Measurements from ENCODE around the gene SSBP3. TPM values are rescaled to one million over a fixed set of nuclear protein-coding genes. Genes with fewer than 3 reads are reported as not detected.
"Not testable (repeated sequence)": the region's sequence is repeated elsewhere in the genome, so short reads cannot be mapped to it uniquely, and the experiment has no call there.

Gene SSBP3
- 52.0 TPM for polyA plus RNA-seq (ENCODE audit: insufficient read length)

- DNase-seq (ENCODE audit: low read depth), result peak; percentile 68
These were observed at the start of gene SSBP3 for GRCh38 chr1:54406339-54407153. TSS of gene SSBP3 (minus strand) at chr1:54406394.

DNA sequence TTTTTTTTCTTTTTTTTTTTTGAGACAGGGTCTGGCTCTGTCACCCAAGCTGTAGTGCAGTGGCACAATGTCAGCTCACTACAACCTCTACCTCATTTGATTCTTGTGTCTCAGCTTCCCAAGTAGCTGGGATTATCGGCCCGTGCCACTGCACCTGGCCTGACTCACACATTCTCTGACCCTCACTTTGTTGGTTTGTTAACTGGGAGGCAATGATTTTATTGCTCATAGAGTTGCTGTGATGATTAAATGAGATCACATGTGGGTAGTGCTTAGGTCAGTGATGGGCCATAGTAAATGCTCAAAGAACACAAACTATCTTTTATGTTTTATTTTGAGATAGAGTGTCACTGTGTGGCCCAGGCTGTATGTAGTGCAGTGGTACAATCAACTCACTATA is 47.3 kb upstream of the SSBP3 start:
- no peak for DNase-seq (ENCODE audit: low read depth)

- no peak for DNase-seq (ENCODE audit: low read depth)
These were observed 46.8 kb upstream of the SSBP3 start for GRCh38 chr1:54453022-54453421.

GRCh38 chr1:54449431-54449830 is 43.2 kb upstream of the SSBP3 start:
- not testable (repeated sequence) for DNase-seq (ENCODE audit: low read depth)

- not testable (repeated sequence) for DNase-seq (ENCODE audit: low read depth)
These were observed 42.6 kb upstream of the SSBP3 start for GRCh38 chr1:54448801-54449200.

DNA sequence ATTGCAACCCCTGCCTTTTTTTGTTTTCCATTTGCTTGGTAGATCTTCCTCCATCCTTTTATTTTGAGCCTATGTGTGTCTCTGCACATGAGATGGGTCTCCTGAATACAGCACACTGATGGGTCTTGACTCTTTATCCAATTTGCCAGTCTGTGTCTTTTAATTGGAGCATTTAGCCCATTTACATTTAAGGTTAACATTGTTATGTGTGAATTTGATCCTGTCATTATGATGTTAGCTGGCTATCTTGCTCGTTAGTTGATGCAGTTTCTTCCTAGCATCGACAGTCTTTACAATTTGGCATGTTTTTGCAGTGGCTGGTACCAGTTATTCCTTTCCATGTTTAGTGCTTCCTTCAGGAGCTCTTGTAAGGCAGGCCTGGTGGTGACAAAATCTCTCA is 40.9 kb upstream of the SSBP3 start:
- not testable (repeated sequence) for DNase-seq (ENCODE audit: low read depth)

GRCh38 chr1:54442185-54442584 is 36.0 kb upstream of the SSBP3 start:
- DNase-seq (ENCODE audit: low read depth), result no peak

- DNase-seq (ENCODE audit: low read depth), result no peak
These were observed 33.5 kb upstream of the SSBP3 start for GRCh38 chr1:54439550-54440223.

GRCh38 chr1:54437783-54438182 is 31.6 kb upstream of the SSBP3 start:
- no peak for DNase-seq (ENCODE audit: low read depth)

- DNase-seq (ENCODE audit: low read depth), result no peak
These were observed 30.6 kb upstream of the SSBP3 start for GRCh38 chr1:54436826-54437225.

DNA sequence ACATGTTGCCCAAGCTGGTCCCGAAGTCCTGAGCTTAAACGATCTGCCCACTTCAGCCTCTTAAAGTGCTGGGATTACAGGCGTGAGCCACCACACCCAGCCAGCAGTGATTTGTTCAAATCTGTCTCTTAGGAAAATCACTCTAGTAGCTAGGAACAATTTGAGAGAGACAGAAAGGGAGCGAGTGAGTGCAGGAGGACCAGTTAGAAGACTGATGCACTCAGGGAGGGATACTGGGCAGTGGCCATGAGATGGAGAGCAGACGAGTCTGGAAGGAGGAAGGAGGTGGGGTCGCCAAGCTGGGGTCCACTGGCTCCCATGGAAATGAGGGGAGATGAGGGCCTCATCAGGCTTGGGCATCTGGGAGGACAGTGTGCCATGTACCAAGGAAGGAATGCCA is 23.6 kb upstream of the SSBP3 start:
- no peak for DNase-seq (ENCODE audit: low read depth)

DNA sequence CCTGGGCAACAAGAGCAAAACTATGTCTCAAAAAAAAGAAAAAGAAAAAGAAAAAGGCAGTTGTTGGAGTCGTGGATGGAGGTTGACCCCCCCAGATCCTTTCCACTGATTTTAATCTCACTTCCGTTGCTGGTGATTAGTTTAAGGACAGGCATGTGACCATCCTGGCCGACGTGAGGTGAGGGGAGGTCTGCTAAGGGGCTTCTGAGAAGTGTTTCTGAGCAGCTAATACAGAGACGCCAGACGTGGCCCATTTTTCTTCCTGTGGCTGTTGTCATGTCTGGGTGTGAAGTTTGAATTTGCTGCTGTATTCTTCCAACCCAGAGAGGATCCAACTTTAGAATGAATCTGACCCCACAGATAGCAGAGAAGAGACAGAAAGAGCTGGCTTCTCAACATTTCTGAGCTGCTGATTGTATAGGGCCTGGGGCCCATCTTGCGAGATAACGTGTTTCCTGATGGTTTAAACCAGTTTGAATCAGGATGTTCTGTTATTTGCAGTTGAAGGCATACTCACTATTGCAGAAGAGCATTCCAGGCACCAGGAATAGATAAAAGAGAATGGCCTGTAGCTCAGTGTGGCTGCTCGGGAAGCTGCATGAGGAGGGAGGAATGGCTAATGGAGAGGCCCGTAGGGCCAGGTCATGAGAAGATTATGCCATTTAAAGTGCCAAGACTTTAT is 22.8 kb upstream of the SSBP3 start:
- no peak for DNase-seq (ENCODE audit: low read depth)

- no peak for DNase-seq (ENCODE audit: low read depth)
These were observed 19.0 kb upstream of the SSBP3 start for GRCh38 chr1:54425152-54425584.

GRCh38 chr1:54424398-54424797 is 18.2 kb upstream of the SSBP3 start:
- no peak for DNase-seq (ENCODE audit: low read depth)

DNA sequence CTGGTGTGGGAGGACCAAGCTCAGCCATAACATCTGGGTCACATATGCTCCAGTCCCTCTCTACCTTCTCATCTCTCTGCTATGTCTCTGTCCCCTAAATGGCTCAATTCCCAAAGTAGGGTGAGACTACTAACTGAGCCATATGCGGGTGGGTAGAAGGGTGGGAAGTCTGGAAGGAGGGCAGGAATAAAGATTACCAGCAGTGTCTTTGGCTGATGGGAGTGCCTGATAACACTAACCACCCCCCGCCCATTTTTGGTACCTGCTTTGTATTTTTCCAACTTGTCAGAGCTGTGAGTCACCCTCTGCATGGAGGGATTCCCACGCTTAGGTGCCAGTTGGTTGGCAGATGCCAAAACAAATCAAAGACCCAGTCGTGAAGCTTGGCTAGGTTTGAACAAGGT is 14.9 kb upstream of the SSBP3 start:
- DNase-seq (ENCODE audit: low read depth), result no peak

DNA sequence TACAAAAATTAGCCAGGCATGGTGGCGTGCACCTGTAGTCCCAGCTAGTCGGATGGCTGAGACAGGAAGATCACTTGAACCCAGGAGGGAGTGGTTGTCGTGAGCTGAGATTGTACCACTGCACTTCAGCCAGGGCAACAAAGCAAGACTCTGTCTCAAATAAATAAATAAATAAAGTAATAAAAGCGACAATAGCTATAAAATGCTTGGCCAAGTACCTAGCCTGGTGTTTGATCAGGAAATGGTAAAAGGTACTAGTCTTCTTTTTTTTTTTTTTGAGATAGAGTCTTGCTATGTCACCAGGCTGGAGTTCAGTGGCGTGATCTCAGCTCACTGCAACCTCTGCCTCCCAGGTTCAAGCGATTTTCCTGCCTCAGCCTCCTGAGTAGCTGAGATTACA is 12.4 kb upstream of the SSBP3 start:
- not testable (repeated sequence) for DNase-seq (ENCODE audit: low read depth)

- no peak for DNase-seq (ENCODE audit: low read depth)
These were observed 10.9 kb upstream of the SSBP3 start for GRCh38 chr1:54417123-54417522.

GRCh38 chr1:54416435-54416834 is 10.2 kb upstream of the SSBP3 start:
- no peak for DNase-seq (ENCODE audit: low read depth)

DNA sequence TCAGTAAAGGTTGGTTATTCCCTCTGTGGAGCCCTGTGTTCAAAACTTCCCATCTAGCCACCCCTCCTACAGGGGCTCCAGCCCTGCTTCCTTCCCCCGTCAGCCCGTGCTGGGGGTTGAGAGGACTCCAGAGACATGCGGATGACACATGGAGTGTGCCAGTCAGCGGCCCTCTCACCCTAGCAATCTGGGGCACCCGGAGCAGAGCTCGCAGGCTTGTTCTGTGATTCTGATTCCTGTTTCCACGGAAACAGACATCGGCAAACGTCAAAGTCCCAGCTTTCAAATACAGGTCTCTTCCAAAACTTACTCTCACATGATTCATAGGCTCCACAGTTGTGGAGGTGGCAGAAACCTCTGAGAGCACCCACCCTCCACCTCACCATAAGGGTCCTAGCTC is 9.8 kb upstream of the SSBP3 start:
- DNase-seq (ENCODE audit: low read depth), result no peak

DNA sequence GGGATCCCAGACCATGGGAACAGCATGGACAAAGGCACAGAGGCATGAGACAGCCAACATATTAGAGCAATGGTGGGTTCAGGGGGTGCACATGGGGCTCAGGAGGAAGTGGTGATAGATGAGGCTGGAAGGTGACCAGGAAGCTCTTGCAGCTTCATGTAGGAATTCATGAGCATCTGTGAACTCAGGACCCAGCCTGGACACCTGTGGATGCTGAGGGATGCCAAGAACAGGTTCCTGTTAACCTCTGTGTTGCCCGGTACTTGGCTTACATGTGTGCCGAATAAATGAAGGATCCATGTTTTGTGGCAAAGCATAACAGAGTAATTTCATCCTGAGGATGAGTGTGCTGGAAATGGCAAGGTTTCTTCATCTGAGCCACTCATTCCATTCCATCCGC is 9.3 kb upstream of the SSBP3 start:
- DNase-seq (ENCODE audit: low read depth), result no peak

DNA sequence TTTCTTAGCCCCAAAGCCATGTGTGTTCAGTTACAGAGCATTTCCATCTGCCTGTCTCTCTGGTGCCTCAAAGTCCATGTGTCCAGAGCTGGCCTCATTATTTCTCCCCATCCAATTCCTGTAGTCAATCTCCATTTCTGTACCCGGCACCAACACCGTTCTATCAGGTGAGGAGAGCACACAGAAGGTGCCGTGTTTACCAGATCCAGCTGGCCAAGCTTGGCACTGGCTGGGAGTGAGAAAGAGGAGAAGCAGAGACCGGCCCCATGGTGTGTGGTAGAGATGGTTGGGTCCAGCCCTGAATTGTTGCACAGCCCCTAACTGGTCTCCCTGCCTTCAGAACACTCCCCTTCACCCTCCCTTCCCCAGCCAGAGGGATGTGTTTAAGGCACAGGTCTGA is 7.5 kb upstream of the SSBP3 start:
- no peak for DNase-seq (ENCODE audit: low read depth)

DNA sequence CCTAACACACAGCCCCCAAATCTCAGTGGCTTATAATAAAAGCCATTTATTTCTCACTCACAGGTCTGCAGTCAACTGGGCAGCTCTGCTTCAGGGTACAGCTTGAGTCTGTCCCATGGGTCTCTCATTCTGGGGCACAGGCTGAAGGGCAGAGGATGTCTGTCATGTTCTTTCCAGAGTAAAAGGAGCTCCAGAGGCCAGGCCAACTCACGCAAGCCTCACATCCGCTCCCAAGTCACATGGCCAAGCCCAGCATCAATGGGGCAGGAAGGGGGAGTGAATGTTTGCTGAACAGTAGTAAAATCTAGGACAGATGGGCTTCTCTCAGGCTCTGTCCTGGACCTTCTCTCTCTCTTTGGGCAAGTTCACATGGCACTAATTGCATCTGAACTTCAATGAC is 7.1 kb upstream of the SSBP3 start:
- DNase-seq (ENCODE audit: low read depth), result no peak

- DNase-seq (ENCODE audit: low read depth), result no peak
These were observed 4.2 kb upstream of the SSBP3 start for GRCh38 chr1:54410359-54410758.
